HG03442 (cell line): Measurements from ENCODE around the gene PLA2R1.
"Not testable (repeated sequence)": the region's sequence is repeated elsewhere in the genome, so short reads cannot be mapped to it uniquely, and the experiment has no call there.

Source experiments
- ATAC-seq: cut with Tn5 transposase; IDR thresholded peaks from one replicate; pipeline ENCODE4 v1.9.1; 2021; ENCODE audit warnings: mild to moderate bottlenecking, moderate library complexity; ENCODE audit not compliant: unreplicated experiment

The PLA2R1 gene

GRCh38 chr2:160063879-160064612 is 1.6 kb upstream of the PLA2R1 start:
- ATAC-seq: no peak

- ATAC-seq: no peak
Measured at GRCh38 chr2:160063271-160063670, 856 bp upstream of the PLA2R1 start.

- ATAC-seq: no peak
Measured at GRCh38 chr2:160061944-160062291, 497 bp downstream of the PLA2R1 start.

GRCh38 chr2:160061533-160061932 is 882 bp downstream of the PLA2R1 start:
- no peak for ATAC-seq

- no peak for ATAC-seq
Measured at GRCh38 chr2:160060297-160060696, 2.1 kb downstream of the PLA2R1 start.

- no peak for ATAC-seq
Measured at GRCh38 chr2:160057356-160057755, 5.1 kb downstream of the PLA2R1 start.

GRCh38 chr2:160055726-160056108 is 6.7 kb downstream of the PLA2R1 start:
- ATAC-seq: no peak

- no peak for ATAC-seq
Measured at GRCh38 chr2:160054984-160055725, 7.3 kb downstream of the PLA2R1 start.

- ATAC-seq: no peak
Measured at GRCh38 chr2:160053946-160054345, 8.5 kb downstream of the PLA2R1 start.

GRCh38 chr2:160052531-160052930 is 9.9 kb downstream of the PLA2R1 start:
- ATAC-seq: no peak

GRCh38 chr2:160051371-160051800 is 11.0 kb downstream of the PLA2R1 start:
- ATAC-seq: no peak

GRCh38 chr2:160050147-160050546 is 12.3 kb downstream of the PLA2R1 start:
- ATAC-seq: no peak

- ATAC-seq: no peak
Measured at GRCh38 chr2:160045703-160046210, 16.7 kb downstream of the PLA2R1 start.

GRCh38 chr2:160044728-160045127 is 17.7 kb downstream of the PLA2R1 start:
- ATAC-seq: no peak

GRCh38 chr2:160043265-160043664 is 19.1 kb downstream of the PLA2R1 start:
- ATAC-seq: no peak

- no peak for ATAC-seq
Measured at GRCh38 chr2:160042054-160042453, 20.4 kb downstream of the PLA2R1 start.

- no peak for ATAC-seq
Measured at GRCh38 chr2:160041091-160041490, 21.3 kb downstream of the PLA2R1 start.

GRCh38 chr2:160039166-160039903 is 23.1 kb downstream of the PLA2R1 start:
- ATAC-seq: no peak

GRCh38 chr2:160038662-160039061 is 23.8 kb downstream of the PLA2R1 start:
- ATAC-seq: not testable (repeated sequence)

GRCh38 chr2:160036736-160037135 is 25.7 kb downstream of the PLA2R1 start:
- no peak for ATAC-seq

GRCh38 chr2:160035125-160035524 is 27.3 kb downstream of the PLA2R1 start:
- no peak for ATAC-seq

- no peak for ATAC-seq
Measured at GRCh38 chr2:160034396-160034795, 28.0 kb downstream of the PLA2R1 start.
